Dermis microvascular lymphatic vessel endothelial cell (primary cell): ENCODE data around the gene RILP. TPM values are rescaled to one million over a fixed set of nuclear protein-coding genes. Genes with fewer than 3 reads are reported as not detected.

ENCODE experiments used
- DNase-seq, 2 donors: peaks; one replicate each; pipeline versions ENCODE4 v3.0.0 to v3.0.0-alpha.2; 2010; ENCODE audit warnings: low read depth in 2 of 2
- total RNA-seq: library from RNA; depleted of rRNA; stranded (reverse); fragments of >200 nt; gene quantifications from 2 replicates; pipeline ENCODE4 v1.2.1, GENCODE V29; 2014

Gene RILP
- total RNA-seq, 1 donor from 2014 or later: 10.9 TPM

DNA sequence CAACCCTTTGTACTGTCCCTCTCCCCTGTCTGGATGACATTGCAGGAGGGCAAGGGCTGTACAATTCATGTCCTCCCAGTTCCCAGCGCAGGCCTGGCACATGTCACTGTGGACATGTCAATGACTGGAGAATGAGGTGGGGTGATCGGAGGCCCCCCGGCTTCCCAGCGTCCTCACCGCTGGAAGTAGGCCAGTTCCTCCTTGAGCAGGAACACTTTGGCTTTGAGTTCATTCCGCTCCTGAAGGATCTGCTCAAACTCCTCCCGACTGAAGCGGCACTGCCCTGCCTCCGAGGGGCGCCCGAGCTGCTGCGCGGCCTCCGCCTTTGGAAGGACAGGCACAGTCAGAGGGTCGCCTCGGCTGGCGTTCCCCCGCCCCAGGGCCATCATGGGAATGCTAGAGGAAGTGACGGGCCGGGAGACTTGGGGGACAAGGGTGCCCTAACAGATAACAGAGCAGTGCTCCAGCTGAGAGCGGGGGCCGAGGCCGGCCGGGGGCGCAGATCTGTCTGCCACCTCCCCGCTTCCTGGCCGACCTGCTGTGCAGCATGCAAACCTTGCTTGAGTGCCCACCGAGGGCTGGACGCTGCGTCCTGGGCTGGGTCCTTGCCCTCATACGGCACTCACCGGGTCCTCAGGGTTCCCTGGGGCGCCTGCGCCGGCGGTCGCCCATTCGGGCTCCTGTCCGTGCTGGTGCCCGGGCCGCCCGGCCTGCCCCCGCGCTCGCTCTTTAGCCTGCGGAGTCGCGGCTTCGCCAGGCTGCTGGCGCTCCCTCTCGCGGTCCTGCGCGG lies 1.3 kb downstream of the RILP start:
- DNase-seq: peak in 1 of 2 donors; percentile 30

DNA sequence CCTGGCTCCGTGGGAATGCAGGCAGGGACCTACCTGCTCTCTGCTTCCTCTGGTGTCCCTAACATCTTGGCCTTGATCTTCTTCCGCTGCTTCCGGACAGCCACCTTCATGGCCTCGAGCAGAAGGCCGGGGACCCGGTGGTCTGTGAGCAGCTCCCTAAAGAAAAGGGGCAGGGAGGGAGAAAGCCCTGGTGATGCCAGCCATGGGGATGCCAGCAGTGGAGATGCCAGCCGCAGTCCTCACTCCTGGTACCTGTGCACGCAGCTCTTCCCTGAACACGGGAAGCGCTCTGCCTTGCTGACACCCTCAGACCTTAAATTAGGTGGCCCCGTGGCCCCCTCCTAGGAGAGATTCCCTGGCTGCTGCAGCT lies 1.9 kb downstream of the RILP start:
- no peak for DNase-seq

DNA sequence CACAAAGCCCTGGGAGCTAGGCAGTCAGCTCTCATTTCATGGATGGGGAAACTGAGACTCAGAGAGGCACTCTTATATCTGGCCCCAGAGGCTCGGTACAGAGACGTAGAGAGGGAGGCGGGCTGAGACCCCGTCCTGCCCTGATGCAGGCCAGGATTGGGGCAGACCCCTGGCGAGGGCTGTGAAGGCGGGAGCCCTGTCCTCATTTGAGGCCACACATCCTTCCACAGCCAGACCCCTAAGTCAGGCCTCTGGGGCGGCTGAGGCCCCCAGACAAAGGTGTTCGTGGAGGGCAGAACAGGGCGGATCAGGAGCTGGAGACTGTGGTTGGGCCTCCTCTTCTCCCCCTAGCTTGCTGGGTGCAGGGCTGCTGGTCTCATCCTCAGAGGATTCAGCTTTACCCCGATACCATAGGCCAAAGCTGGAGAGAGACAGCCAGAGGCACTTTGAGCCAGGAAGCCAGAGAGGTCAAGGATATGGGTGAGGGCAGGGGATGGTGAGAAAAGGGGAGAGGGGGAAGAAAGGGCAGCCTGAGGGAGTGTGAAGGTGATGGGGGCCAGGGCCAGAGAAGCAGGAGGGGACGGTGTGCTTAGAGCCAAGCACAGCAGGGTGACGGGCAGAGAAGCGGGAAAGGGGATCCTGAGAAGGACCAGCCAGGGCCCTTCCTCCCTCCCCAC lies 3.3 kb downstream of the RILP start:
- DNase-seq: no peak

DNA sequence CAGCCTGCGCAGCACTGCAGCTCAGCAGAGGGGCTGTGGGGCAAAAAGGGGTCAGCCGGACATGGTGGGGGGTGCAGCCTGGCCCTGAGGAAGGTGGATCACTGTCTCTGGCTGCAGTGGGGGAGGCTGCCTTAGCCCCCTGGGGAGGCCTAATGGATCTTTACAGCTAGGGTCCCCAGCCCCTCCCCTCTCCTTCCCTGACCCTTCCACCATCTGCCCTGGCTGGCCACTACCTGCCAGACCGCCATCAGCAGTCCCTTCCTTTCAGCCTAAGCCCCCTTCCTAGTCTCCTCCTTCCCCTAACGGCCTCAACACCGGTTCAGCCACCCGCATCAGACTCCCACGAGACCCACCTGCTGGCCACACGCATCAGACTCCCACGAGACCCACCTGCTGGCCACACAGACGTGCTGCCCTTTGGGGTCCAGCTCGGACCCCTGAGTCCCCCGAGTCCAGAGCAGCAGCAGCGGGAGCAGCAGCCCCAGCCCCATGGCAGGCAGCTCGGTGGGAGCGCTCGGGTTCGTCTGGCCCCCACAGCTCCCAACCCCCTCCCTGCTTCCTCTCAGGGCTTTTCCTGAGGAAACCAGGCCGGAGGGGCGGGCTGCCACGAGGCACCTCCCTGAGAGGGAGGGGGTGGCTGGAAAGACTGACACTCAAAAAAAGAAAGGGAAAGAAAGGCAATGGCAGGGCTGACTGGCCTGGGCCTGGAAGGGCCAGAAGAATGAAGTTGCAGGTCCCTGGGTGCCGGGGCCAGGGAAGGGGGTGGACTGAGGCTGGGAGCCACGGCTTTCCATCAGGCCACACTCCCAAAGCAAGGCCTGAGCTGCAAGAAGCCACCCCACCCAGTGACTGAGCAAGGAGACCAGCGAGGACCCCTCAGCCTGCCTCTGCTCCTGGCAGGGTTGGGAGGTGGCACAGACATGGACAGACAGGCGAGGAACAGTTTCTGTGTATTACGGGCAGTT lies 4.2 kb downstream of the RILP start, which contains the start of gene SCARF1:
Gene SCARF1 (minus strand): TSS at position 526 of the 965 bp plus-strand sequence. CDS start 35 bp downstream, at position 491.
- peak; percentile 77 to 89 for DNase-seq

DNA sequence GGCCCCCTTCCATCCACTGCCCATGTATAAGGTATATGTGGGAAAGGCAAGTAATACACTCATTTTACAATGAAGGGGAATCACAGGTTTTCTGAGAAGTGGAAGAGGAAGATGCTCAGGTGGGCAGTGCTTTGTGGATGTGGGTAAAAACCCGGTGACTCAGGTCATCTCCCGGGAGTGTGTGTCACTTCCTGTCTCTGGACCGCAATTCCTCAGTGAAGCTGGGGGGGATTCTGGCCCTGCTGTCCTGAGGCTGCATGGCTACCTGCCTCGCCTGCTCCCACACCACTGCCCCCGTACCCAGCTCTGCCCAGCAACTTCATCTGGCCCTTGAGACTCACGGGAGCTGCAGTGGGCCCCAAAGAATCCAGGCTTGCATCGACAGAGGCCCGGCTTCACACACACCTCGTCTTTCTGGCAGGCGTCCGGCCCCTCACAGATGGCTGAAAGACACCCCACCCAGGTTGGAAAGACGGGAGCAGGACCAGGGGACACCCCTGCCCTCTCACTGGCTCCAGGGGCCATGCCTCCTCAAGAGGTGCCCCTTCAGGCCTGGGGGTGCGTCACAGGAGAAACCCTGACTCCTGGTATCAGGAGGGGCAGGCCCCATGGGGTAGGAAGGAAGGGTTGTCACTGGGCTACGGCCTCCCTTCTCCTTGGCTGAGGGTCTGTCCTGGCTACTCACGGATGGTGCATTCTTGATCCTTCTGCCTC lies 5.0 kb downstream of the RILP start:
- DNase-seq: peak in 1 of 2 donors; percentile 81

DNA sequence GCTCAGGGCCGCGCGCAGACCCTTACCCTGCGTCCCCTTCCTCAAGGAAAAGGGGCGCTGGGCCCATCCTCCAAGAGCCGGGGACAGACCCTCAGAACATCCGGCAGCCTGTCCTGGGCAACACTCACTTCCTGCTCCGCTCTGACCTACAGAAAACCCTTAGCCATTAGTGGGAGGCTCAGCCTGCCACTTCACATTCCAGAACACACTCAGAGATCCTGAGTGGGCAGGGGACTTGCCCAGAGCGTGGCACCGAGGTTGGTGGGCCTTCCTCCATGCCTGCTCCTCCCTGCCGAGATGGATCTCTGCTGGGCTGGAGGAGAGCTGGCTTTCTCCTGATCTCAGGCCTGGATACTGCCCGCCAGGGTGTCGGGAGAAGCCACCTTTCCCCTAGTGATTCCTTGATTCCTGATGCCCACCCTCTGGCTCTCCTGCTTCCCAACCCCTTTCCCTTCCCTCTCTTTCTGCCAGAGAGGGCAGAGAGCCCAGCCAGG lies 5.6 kb downstream of the RILP start:
- DNase-seq: peak in 1 of 2 donors; percentile 42

DNA sequence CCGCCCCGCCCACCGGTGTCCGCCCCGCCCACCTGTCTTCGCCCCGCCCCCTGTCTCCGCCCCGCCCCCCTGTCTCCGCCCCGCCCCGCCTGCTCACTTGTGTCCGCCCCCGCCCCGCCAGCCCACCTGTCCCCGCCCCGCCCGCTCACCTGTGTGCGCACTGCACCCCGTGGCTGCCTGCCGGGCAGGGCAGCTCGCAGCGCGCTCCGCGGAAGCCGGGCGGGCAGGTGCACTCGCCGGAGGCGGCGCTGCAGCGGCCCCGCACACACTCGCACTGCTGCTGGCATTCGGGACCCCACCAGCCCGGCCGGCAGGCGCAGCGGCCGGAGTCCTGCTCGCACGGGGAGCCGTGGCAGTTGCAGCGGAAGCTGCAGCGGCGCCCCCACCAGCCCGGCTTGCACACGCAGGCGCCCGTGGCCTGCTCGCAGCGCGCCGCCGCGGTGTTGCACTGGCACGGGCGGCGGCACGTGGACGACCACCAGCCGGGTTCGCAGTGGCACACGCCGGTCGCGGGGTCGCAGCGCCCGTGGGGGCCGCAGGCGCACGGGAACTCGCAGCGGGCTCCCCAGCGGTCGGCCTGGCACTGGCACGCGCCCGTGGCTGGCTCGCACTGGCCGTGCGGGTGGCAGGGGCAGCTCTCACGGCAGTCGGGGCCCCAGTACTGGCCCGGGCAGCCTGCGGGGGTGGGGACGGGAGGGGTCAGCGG lies 6.2 kb downstream of the RILP start:
- DNase-seq: peak in 1 of 2 donors; percentile 32

DNA sequence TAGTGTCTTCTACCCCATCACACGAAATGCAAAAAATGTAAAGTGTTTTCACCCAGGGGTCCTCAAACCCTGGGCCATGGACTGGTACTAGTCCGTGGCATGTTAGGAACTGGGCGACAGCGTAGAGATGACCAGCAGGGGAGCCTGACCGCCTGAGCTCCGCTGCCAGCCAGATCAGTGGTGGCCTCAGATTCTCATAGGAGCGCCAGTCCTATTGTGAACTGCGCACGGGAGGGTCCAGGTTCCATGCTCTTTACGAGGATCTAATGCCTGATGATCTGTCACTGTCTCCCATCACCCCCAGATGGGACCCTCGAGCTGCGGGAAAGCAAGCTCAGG lies 8.6 kb downstream of the RILP start:
- DNase-seq: no peak

DNA sequence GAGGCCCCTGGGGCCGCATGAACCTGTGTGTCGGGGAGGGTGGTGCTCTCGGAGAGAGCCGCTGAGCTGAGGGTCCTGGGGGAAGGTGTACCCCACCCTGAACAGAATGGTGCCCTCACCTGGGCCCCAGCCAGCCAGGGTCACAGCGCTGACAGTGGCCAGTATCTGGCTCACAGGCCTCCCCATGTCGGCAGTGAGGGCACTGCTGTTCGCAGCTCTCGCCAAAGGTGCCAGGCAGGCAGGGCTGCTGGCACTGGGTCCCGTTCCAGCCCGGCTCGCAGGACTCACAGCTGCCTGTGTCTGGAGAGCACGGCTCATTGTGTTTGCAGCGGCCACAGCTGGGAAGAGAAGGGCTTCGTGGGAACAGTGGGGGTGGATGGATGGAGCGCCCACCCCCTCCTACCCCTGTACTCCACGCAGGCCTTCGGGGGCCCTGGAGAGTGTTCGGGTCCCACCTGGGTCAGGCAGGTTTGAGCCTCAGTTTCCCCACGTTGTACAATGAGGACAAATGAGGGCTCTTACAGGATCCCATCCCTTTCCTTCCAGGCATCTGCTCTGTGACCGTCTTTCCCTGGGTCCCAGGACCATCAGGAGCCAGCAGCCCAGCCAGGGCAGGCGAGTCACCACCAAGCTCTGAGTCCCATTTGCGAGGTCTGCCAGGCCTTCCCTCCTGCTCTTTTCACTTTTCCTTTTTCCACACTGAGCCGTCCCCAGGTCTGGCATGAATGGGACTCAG lies 9.2 kb downstream of the RILP start:
- DNase-seq: no peak

DNA sequence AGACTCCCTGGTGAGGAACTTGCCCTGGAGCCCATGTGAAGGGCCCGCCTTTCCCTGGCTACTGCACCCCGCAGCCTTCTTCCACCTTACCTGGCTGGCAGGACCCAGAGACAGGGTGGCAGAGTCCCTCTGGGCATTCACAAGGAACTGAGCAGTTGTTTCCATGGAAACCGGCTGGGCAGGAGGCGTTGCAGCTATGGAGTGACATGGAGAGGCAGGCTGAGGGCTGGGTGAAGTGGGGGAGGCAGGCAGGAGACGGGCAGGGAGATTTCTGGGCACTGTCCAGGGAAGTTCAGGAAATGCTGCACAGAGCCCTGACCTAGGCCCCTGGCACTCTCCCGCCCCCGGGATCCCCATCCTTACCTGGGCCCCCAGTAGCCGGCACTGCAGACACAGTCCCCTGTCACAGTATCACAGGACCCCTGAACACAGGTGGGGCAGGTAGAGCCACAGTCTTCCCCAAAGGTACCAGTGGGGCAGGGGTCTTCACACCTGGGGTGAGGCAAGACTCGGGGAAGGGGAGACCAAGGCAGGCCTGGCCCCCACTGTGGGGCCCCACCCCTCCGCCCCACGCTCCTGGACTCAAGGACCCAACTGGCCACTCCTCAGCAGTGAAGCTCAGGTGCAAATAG lies 10.0 kb downstream of the RILP start:
- DNase-seq: no peak

DNA sequence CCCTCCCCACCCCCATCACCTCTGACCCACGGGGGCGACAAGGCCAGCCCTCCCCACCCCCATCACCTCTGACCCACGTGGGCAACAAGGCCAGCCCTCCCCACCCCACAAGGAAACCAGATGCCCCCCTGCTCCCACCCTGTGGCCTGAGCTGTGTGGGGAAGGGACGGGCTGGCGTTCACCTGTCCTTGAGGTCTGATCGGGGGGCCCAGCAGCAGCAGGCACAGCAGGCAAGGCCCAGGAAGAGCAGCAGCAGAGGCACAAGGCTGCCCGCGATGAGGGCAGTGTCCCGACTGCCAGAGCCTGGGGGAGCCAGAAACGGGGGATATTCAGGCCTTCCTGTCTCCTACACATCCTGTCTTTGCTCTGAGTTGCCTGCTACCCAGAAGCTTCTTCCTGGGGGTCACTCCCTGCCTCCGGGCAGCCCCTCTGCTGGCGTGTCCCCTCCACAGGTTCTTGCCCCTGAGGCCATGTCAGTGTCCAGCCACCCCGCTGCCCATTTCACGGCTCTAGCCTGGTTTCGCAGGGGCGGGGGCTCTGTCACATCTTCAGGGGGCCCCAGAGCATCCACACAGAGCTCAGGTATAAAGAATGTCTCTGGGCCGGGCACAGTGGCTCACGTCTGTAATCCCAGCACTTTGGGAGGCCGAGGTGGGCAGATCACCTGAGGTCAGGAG lies 10.9 kb downstream of the RILP start:
- DNase-seq: no peak

DNA sequence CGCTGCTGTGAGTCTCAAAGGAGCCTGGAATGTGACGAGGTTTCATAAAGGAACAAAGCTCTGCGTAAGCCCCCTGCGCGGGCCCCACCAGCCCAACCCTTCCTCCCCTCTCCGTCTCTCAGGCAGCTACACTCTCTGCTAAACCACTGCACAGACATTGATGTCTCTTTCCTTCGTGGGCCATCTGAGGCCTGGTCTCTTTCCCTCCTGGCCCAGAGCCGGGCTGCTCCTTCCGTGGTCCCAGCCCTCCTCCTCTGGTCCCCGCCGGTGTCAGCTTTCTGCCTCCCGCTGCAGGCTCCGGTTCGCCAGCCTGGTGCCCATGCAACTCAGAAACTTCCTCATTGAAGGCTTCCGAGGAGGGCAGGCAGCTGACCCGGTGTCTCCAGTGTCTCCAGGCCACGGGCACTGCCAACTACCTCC lies 11.5 kb downstream of the RILP start:
- DNase-seq: no peak

DNA sequence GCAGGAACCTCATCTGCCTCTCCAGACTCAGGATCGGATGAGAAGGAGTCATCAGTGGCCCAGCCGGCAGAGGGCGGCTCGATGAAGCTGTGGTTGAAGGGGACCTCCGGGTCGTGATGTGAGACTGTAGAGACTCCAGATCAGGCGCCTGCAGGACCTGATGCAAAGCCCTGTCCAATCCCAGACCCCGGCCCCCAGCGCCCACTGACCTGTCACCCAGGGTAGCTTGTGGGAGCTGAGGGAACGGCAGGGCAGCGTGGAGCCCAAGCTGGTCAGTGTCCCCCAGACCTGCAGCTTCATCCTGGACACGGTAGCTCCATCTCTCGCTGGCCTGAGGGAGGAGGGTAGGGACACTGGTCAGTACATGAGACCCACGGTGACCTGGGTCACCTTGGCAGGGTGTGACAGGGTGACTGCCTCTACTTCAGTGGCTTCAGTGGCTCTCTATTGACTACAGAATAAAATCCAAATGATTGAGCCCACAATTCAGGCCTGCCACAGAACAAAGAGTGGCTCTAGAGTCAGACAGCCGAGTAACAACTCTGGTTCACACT lies 12.9 kb downstream of the RILP start:
- no peak for DNase-seq

DNA sequence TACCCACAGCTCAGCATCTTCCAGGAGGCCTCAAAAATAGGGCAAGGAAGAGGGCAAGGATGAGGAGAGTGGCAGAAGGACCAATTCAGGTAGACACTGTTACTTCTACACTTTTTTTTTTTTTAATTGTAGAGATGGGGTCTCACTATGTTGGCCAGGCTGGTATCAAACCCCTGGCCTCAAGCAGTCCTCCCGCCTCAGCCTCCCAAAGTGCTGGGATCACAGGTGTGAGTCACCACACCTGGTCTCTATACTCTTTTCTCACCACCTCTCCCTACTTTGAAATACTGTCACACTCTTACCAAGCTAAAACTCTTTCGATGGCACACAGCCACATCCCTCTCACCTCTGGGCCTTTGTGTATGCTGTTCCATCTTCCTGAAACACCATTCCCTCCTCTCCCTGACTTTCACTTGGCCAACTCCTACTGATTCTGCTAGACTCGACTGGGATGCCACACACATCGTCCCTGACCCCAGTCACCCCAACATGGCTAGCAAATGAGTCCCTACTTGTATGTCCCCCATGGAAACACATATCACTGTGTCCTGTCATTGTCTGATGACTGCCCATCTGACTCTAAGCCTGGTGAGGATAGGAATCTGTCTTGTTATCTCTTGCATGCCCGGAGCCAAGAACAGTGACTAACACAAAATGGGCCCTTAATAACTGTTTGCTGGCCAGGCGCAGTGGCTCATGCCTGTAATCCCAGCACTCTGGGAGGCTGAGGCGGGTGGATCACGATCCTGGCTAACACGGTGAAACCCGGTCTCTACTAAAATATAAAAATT lies 13.8 kb downstream of the RILP start:
- no peak for DNase-seq

DNA sequence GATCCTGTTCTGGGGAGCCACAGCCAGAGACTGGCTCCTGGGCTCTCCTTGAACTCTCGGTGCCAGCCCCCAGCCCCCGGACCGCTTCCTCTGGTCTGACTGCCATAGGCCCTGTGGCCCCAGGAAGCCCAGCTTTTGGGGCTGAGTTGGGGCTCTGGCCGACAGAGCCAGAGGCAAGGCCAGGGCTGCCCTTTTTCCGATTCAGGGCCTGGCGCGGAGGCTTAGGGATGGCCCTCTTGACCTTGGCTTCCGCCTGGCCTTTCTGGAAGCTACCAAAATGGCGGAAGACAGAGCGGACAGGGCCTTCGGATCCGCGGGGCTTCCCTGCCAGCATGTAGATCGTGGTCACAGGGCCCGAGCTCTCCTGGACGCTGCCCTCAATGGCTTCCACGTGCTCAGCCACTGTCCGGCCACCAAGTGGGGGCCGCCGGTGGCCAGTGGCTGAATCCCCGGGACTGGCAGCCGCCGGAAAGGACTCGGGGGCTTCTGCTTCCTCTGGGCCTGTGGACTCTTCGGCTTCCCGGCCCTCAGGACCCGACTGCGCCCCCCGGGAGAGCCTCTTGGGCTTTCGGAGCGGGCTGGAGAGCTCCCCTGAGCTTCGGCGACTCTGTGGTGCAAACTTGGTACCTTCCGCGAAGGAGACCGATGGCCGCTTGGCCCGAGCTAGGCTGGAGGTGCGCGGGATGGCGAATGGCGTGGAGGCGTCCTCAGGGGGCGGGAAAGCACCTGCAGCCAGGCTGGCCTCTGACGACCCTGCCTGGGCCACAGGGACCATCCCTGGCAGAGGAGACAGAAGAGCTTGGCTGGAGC lies 14.6 kb downstream of the RILP start:
- DNase-seq: no peak

DNA sequence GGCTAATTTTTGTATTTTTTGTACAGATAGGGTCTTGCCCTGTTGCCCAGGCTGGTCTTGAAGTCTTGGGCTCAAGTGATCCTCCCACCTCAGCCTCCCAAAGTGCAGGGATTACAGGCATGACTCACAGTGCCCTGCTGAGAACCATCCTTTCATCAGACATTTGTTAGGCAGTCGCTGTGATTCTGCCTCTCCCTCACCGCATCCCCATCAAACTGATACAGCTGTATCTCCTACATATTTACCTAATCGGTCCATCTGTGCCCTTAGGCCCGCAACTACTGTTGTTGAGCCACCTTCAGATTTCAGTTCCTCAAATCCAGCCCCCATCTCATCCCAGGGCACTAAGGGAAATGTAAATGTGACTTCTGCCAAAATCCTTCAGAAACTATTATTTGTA lies 19.0 kb downstream of the RILP start:
- no peak for DNase-seq
